ENCODE measurements around the gene PPM1F. TPM values are rescaled to one million over a fixed set of nuclear protein-coding genes. Genes with fewer than 3 reads are reported as not detected.

Gene PPM1F
- total and polyA plus RNA-seq, 2 donors (not counting 1 experiment from before 2014, with no cell fraction given) = 18.1 to 30.0 TPM

GRCh38 chr22:21966643-21967516 is 14.2 kb upstream of the PPM1F start:
- no peaks in the 10 kb centered on the region for H3K27me3 ChIP-seq (replicated peaks in 1 of 4; ENCODE audit: control extremely low read depth in 1 of 4, control insufficient read depth in 3 of 4, insufficient read depth in 4 of 4, low read length in 3 of 4)

More at GRCh38 chr22:21966643-21967516, 14.2 kb upstream of the PPM1F start:
- Histone ChIP-seq H4K20me1 (ENCODE audit: control insufficient read depth, insufficient read depth, low read length, poor library complexity, severe bottlenecking) (no peaks in the 10 kb centered on the region), H2AFZ (ENCODE audit: insufficient read depth, low read depth, low read length, poor library complexity, severe bottlenecking) (no peak overlapping the region), H3K9ac (ENCODE audit: low read length) (no peak overlapping the region), H3K4me3 (ENCODE audit: control extremely low read depth in 1 of 5, extremely low read depth in 1 of 5, insufficient read depth in 1 of 5, low read depth in 2 of 5, low read length in 4 of 5) (no peak overlapping the region), H3K79me2 (ENCODE audit: control insufficient read depth, insufficient read depth, low read length) (peaks cover 6% of the 10 kb centered on the region), H3K4me1 (ENCODE audit: control insufficient read depth in 2 of 2, insufficient read depth in 2 of 2, low read length in 2 of 2) (no peaks in the 10 kb centered on the region), H3K27ac (ENCODE audit: low read length in 2 of 2) (no peak overlapping the region), H3K36me3 (replicated peaks in 1 of 2; ENCODE audit: control extremely low read depth in 1 of 2, control insufficient read depth in 1 of 2, extremely low read depth in 1 of 2, insufficient read depth in 2 of 2, low read length in 1 of 2) (peaks cover 0 to 89% of the 10 kb centered on the region in 2 experiments), H3K4me2 (replicated peaks; ENCODE audit: low read depth, low read length, poor library complexity, severe bottlenecking) (no peak overlapping the region), H3K9me3 (ENCODE audit: control extremely low read depth in 1 of 3, control insufficient read depth in 2 of 3, insufficient read depth in 1 of 3, low read length in 2 of 3) (no peaks in the 10 kb centered on the region)
- POLR2A ChIA-PET = interaction anchor here (0.5 kb wide), 1 partner anchor 909 kb away, joined by 4 read pairs; no protein-coding TSS in a partner anchor
- CTCF ChIA-PET = interaction anchor here (1.5 kb wide), 1 partner anchor 14 kb away, joined by 6 read pairs; the partner anchor contains the start of gene PPM1F
- no peak for DNase-seq
- no peaks in the 10 kb centered on the region for H3K27me3 Mint-ChIP-seq
- no peak overlapping the region for H3K4me3 Mint-ChIP-seq
- H3K27ac Mint-ChIP-seq = no peak overlapping the region
- no peaks in the 10 kb centered on the region for H3K4me1 Mint-ChIP-seq
- no peak for ATAC-seq (ENCODE audit: low read depth)
- no peaks in the 10 kb centered on the region for H3K9me3 Mint-ChIP-seq (ENCODE audit: insufficient read depth)
- TF ChIP-seq EZH2 (IDR thresholded peaks at IDR 0.05; ENCODE audit: borderline replicate concordance, insufficient read depth, low read depth, low read length, poor library complexity, severe bottlenecking) (no peak), CTCF (IDR thresholded peaks at IDR 0.05) (no peak)
- 98% methylated on average over 15 of the region's 16 CpGs for whole genome bisulfite sequencing (ENCODE audit: insufficient coverage)
- intact Hi-C loops (cut with micrococcal nuclease) = no loop called here

All from B cell (primary cell).